CD14-positive monocyte (primary cell): Measurements from ENCODE around the gene SPTLC1. TPM values are rescaled to one million over a fixed set of nuclear protein-coding genes. Genes with fewer than 3 reads are reported as not detected.

Experiments
- DNase-seq, 3 donors: peaks; one replicate each; pipeline ENCODE4 v3.0.0-alpha.2; 2011 to 2022
- H2AFZ ChIP-seq: 2 replicates; pipeline ENCODE4 v1.6.0; 2012; ENCODE audit warnings: mild to moderate bottlenecking, low read depth, low read length, inconsistent platforms; ENCODE audit not compliant: insufficient read depth, poor library complexity, severe bottlenecking
- H3K27ac ChIP-seq, 2 donors: 1 replicate in 1 of 2; 2 replicates in 1 of 2; pipeline ENCODE4 v1.5.1; 2012 to 2013; ENCODE audit warnings: low read length in 2 of 2, control low read depth in 1 of 2, inconsistent platforms in 1 of 2, low read depth in 1 of 2, mild to moderate bottlenecking in 1 of 2
- H3K27me3 ChIP-seq, 2 donors: one replicate each; pipeline versions ENCODE4 v1.6.0 to v1.6.1; 2011 to 2013; ENCODE audit warnings: low read length in 2 of 2; ENCODE audit not compliant: control insufficient read depth in 2 of 2, insufficient read depth in 2 of 2
- H3K36me3 ChIP-seq, 2 donors: replicated peaks in 1 of 2; 1 replicate in 1 of 2; 2 replicates in 1 of 2; pipeline versions ENCODE4 v1.5.1 to v1.6.1; 2012 to 2013; ENCODE audit warnings: low read length in 2 of 2, control low read depth in 1 of 2, inconsistent platforms in 1 of 2, mild to moderate bottlenecking in 1 of 2; ENCODE audit not compliant: insufficient read depth in 2 of 2, control insufficient read depth in 1 of 2
- H3K4me1 ChIP-seq, 2 donors: 1 replicate in 1 of 2; 2 replicates in 1 of 2; pipeline versions ENCODE4 v1.5.1 to v1.6.1; 2012 to 2013; ENCODE audit warnings: low read length in 2 of 2, control low read depth in 1 of 2, inconsistent platforms in 1 of 2, mild to moderate bottlenecking in 1 of 2, moderate library complexity in 1 of 2; ENCODE audit not compliant: insufficient read depth in 2 of 2, control insufficient read depth in 1 of 2
- H3K4me2 ChIP-seq: replicated peaks from 2 replicates; pipeline ENCODE3; 2012; ENCODE audit warnings: low read length, moderate library complexity, mild to moderate bottlenecking; ENCODE audit not compliant: poor library complexity, severe bottlenecking; ENCODE audit errors: extremely low read depth
- H3K4me3 ChIP-seq, 3 experiments: fragments of 200-600 bp in 1 of 3; sonication (generic) in 1 of 3; replicated peaks in 1 of 3; 1 replicate in 2 of 3; 2 replicates in 1 of 3; pipeline ENCODE4 v1.5.1; 2011 to 2013; ENCODE audit warnings: low read length in 3 of 3, mild to moderate bottlenecking in 3 of 3, control low read depth in 2 of 3, low read depth in 2 of 3, inconsistent platforms in 1 of 3, moderate library complexity in 1 of 3
- H3K79me2 ChIP-seq: 2 replicates; pipeline ENCODE4 v1.6.0; 2012; ENCODE audit warnings: mild to moderate bottlenecking, control low read depth, inconsistent platforms, low read length, moderate library complexity; ENCODE audit not compliant: insufficient read depth
- H3K9ac ChIP-seq: 2 replicates; pipeline ENCODE4 v1.6.0; 2017; ENCODE audit warnings: low read length, mild to moderate bottlenecking; ENCODE audit not compliant: insufficient read depth, poor library complexity, severe bottlenecking
- H3K9me3 ChIP-seq, 2 donors: replicated peaks in 1 of 2; 1 replicate in 1 of 2; 2 replicates in 1 of 2; pipeline versions ENCODE4 v1.5.1 to v1.6.1; 2012 to 2013; ENCODE audit warnings: low read length in 2 of 2, control low read depth in 1 of 2; ENCODE audit not compliant: control insufficient read depth in 1 of 2, insufficient read depth in 1 of 2
- H4K20me1 ChIP-seq: 2 replicates; pipeline ENCODE4 v1.6.0; 2012; ENCODE audit warnings: mild to moderate bottlenecking, low read length, control low read depth, moderate library complexity; ENCODE audit not compliant: insufficient read depth
- H3K27ac Mint-ChIP-seq, 7 donors: one replicate each; pipeline ENCODE4 v1.8.0; 2020; ENCODE audit warnings: mild to moderate bottlenecking in 7 of 7, mixed read lengths in 7 of 7, moderate library complexity in 6 of 7, inconsistent platforms in 2 of 7
- H3K27me3 Mint-ChIP-seq, 3 donors: one replicate each; pipeline ENCODE4 v1.8.0; 2021 to 2022; ENCODE audit warnings: low read depth in 3 of 3, mild to moderate bottlenecking in 3 of 3, mixed read lengths in 3 of 3, moderate library complexity in 3 of 3, inconsistent platforms in 1 of 3
- H3K36me3 Mint-ChIP-seq, 2 donors: one replicate each; pipeline ENCODE4 v1.8.0; 2020; ENCODE audit warnings: mixed read lengths in 2 of 2, inconsistent platforms in 1 of 2, mild to moderate bottlenecking in 1 of 2
- H3K4me1 Mint-ChIP-seq: one replicate; pipeline ENCODE4 v1.8.0; 2020; ENCODE audit warnings: mild to moderate bottlenecking, mixed read lengths
- H3K4me3 Mint-ChIP-seq, 2 donors: one replicate each; pipeline ENCODE4 v1.8.0; 2020; ENCODE audit warnings: mild to moderate bottlenecking in 2 of 2, mixed read lengths in 2 of 2, moderate library complexity in 1 of 2
- H3K9me3 Mint-ChIP-seq, 7 donors: one replicate each; pipeline ENCODE4 v1.8.0; 2020 to 2022; ENCODE audit warnings: mixed read lengths in 7 of 7, mild to moderate bottlenecking in 6 of 7, moderate library complexity in 6 of 7, inconsistent platforms in 2 of 7
- CTCF ChIP-seq: fragments of 200-600 bp; IDR thresholded peaks from one replicate; pipeline ENCODE4 v1.8.0; 2022; ENCODE audit warnings: antibody characterized with exemption, mild to moderate bottlenecking
- WGBS: methylation state at CpG from one replicate; pipeline ENCODE4 v1.1.5; 2013; ENCODE audit warnings: missing lambda C conversion rate; ENCODE audit not compliant: insufficient coverage; 5-methylcytosine and 5-hydroxymethylcytosine counted together
- intact Hi-C, 2 donors: fragments of 100-400 bp; cut with micrococcal nuclease; formaldehyde crosslinking; loops; one replicate each; pipeline versions ENCODE4 v1.15.0 to v1.15.1; 2023
- polyA plus RNA-seq, 3 donors: library from polyadenylated mRNA; depleted of rRNA in 1 of 3; unstranded in 2 of 3; stranded (reverse) in 1 of 3; fragments of 300-500 nt in 2 of 3; fragments of >200 nt in 1 of 3; fragmentation: Illumina TruSeq in 2 of 3; gene quantifications; 1 replicate in 2 of 3; 2 replicates in 1 of 3; pipeline ENCODE4 v1.2.3, GENCODE V29; 2012 to 2021

The SPTLC1 gene
- polyA plus RNA-seq, 3 donors = 37.4 to 92.4 (median 80.0) TPM

- peaks cover 12% of the 10 kb centered on the region for H3K4me1 Mint-ChIP-seq
- DNase-seq = no peak
- no peaks in the 10 kb centered on the region for H3K9me3 ChIP-seq
- H3K9ac ChIP-seq = no peak overlapping the region
- intact Hi-C loops = no loop called here
- H3K27ac Mint-ChIP-seq = no peak overlapping the region
- no peak overlapping the region for H2AFZ ChIP-seq
- H3K27me3 Mint-ChIP-seq = peaks cover 3 to 4% (median 3%) of the 10 kb centered on the region in 3 donors
- no peak overlapping the region for H3K4me3 ChIP-seq
- no peaks in the 10 kb centered on the region for H3K36me3 ChIP-seq
- TF ChIP-seq CTCF = no peak
- H3K79me2 ChIP-seq = no peaks in the 10 kb centered on the region
- no peak overlapping the region for H3K4me3 Mint-ChIP-seq
- peaks cover 3 to 16% of the 10 kb centered on the region in 2 donors for H3K4me1 ChIP-seq
- no peaks in the 10 kb centered on the region for H3K36me3 Mint-ChIP-seq
- H4K20me1 ChIP-seq = no peaks in the 10 kb centered on the region
- 93% methylated on average over 10 of the region's 10 CpGs for WGBS
- H3K27ac ChIP-seq = no peak overlapping the region
- no peaks in the 10 kb centered on the region for H3K27me3 ChIP-seq
- no peak overlapping the region for H3K4me2 ChIP-seq
- H3K9me3 Mint-ChIP-seq = peaks cover 0 to 13% (median 2%) of the 10 kb centered on the region in 7 donors
These were observed 45.6 kb upstream of the SPTLC1 start for GRCh38 chr9:92160786-92161185.

- TF ChIP-seq CTCF = no peak
- H3K9me3 Mint-ChIP-seq = peaks cover 0 to 3% (median 0%) of the 10 kb centered on the region in 7 donors
- H3K4me1 Mint-ChIP-seq = no peaks in the 10 kb centered on the region
These were observed 43.8 kb upstream of the SPTLC1 start for GRCh38 chr9:92159058-92159457.

More at GRCh38 chr9:92159058-92159457, 43.8 kb upstream of the SPTLC1 start:
- H3K36me3 Mint-ChIP-seq = no peaks in the 10 kb centered on the region
- Histone ChIP-seq H3K9me3 (no peaks in the 10 kb centered on the region), H3K79me2 (no peaks in the 10 kb centered on the region), H3K27ac (no peak overlapping the region), H3K36me3 (no peaks in the 10 kb centered on the region), H3K4me1 (no peaks in the 10 kb centered on the region), H3K4me2 (no peak overlapping the region), H2AFZ (no peak overlapping the region), H3K27me3 (no peaks in the 10 kb centered on the region), H3K9ac (no peak overlapping the region), H3K4me3 (no peak overlapping the region), H4K20me1 (no peaks in the 10 kb centered on the region)
- DNase-seq = no peak
- WGBS = 86% methylated on average over 2 of the region's 5 CpGs
- H3K27me3 Mint-ChIP-seq = peaks cover 3 to 4% (median 3%) of the 10 kb centered on the region in 3 donors
- H3K27ac Mint-ChIP-seq = no peak overlapping the region
- no peak overlapping the region for H3K4me3 Mint-ChIP-seq
- intact Hi-C loops = no loop called here
